H7 (cell line): ENCODE data around the gene TMEM169. TPM values are rescaled to one million over a fixed set of nuclear protein-coding genes. Genes with fewer than 3 reads are reported as not detected.
"Not testable (repeated sequence)": the region's sequence is repeated elsewhere in the genome, so short reads cannot be mapped to it uniquely, and the experiment has no call there.

Experiments used
- DNase-seq: peaks from one replicate; pipeline ENCODE4 v3.0.0; 2012
- H3K27me3 ChIP-seq: 2 replicates; pipeline ENCODE4 v1.6.0; 2011; ENCODE audit warnings: mild to moderate bottlenecking, low read length; ENCODE audit not compliant: control insufficient read depth, insufficient read depth
- H3K36me3 ChIP-seq: replicated peaks from 2 replicates; pipeline ENCODE4 v1.5.1; 2011; ENCODE audit warnings: low read length; ENCODE audit not compliant: control insufficient read depth, insufficient read depth
- H3K4me3 ChIP-seq: 2 replicates; pipeline ENCODE4 v1.5.1; 2011; ENCODE audit warnings: low read depth, mild to moderate bottlenecking, control low read depth, low read length, moderate library complexity; ENCODE audit not compliant: insufficient read depth
- total RNA-seq: library from RNA; depleted of rRNA; stranded (reverse); fragments of >200 nt; shearing (Covaris generic); gene quantifications from 2 replicates; pipeline ENCODE4 v1.2.3, GENCODE V29; 2014

Gene TMEM169
- total RNA-seq, 1 experiment from 2014 or later = 0.42 TPM

DNA sequence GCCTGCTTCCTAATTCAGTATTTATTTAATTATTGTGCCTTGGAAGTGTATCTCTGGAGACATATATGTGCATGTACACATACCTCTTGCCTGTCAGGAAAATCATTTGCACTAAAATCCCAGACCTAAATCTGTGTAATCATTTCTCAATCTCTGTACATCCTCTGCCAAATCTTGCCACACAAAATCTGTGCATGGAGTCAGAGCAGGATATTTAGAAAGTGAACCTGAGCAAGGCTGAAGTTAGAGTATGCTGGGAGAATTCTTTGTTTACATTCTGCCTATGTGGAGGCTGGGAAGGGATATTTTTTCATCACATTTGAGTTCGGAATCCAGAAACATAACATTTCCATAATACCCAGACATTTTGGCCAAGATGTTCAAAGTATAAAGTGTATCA lies 36.8 kb downstream of the TMEM169 start:
- Histone ChIP-seq H3K4me3 (no peak overlapping the region), H3K36me3 (peaks cover 60% of the 10 kb centered on the region), H3K27me3 (no peaks in the 10 kb centered on the region)
- DNase-seq = no peak

DNA sequence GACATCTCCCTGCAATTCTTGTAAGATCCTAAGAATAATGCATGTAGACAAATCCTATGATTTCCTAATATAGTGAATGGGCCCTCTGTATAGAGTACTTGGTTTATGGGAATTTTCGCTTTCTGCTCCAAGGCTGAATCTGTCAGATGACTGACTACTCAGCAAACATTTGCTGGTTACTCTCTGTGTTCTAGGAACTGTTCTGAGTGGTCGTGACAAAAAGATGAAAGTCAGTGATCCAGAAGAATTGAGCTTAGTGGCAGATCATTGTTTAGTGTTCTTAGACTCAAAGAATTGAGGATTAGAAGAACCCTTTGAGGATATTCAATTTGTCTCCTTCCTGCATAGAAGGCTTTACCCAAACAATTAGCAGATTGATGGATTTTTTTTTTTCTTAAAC lies 37.4 kb downstream of the TMEM169 start:
- no peak overlapping the region for H3K4me3 ChIP-seq
- peaks cover 56% of the 10 kb centered on the region for H3K36me3 ChIP-seq
- H3K27me3 ChIP-seq = no peaks in the 10 kb centered on the region
- DNase-seq = no peak

DNA sequence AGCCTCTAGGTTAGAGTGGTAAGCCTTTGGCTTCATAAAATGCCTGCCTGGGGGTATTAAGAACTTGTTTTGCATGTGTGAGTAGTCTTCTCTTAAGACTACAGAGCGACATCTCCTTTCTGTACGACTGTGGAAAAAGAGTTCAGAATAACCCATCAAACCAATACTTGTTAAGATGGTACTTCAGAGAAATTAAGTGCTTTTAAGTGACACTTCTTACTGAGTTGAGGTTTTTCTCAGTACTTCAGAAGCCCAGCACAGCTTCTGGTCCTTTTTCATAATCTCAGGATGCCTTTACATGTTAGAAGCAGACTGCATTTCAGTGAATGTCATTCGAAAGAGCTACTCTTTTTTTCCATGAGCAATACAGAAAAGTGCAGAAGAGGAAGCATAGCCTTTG lies 38.3 kb downstream of the TMEM169 start:
- Histone ChIP-seq H3K4me3 (no peak overlapping the region), H3K27me3 (no peaks in the 10 kb centered on the region), H3K36me3 (peaks cover 60% of the 10 kb centered on the region)
- no peak for DNase-seq

DNA sequence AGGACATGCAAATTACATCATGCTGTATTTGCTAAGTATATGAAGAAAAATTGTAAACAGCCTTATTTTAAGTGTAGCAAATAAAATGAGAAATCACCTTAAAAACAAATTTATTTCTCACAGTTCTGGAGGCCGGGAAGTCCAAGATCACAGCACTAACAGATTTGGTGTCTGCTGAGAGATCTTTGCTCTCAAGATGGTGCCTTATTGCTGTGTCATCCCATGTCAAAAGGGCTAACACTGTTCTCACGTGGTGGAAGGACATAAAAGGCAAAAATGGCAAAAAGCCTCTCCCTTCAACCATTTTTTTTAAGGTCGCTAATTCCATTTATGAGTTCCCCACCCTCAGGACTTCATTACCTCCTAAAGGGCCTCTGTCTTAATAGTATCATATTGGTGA lies 39.5 kb downstream of the TMEM169 start:
- peaks cover 70% of the 10 kb centered on the region for H3K36me3 ChIP-seq
- no peak for DNase-seq
- H3K4me3 ChIP-seq = no peak overlapping the region
- H3K27me3 ChIP-seq = no peaks in the 10 kb centered on the region

DNA sequence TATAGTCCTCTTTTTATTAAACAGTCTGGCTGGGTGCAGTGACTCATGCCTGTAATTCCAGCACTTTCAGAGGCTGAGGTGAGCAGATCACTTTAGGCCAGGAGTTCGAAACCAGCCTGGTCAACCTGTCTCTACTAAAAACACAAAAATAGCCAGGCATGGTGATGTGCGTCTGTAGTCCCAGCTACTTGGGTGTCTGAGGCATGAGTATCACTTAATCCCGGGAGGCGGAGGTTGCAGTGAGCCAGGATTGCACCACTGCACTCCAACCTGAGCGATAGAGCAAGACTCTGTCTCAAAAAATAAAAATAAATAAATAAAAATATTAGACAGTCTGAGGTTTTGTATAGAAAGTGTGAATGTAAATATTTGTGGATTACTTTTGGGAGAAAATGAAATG lies 45.2 kb downstream of the TMEM169 start:
- Histone ChIP-seq H3K27me3 (no peaks in the 10 kb centered on the region), H3K4me3 (no peak overlapping the region), H3K36me3 (peaks cover 53% of the 10 kb centered on the region)
- DNase-seq = no peak

DNA sequence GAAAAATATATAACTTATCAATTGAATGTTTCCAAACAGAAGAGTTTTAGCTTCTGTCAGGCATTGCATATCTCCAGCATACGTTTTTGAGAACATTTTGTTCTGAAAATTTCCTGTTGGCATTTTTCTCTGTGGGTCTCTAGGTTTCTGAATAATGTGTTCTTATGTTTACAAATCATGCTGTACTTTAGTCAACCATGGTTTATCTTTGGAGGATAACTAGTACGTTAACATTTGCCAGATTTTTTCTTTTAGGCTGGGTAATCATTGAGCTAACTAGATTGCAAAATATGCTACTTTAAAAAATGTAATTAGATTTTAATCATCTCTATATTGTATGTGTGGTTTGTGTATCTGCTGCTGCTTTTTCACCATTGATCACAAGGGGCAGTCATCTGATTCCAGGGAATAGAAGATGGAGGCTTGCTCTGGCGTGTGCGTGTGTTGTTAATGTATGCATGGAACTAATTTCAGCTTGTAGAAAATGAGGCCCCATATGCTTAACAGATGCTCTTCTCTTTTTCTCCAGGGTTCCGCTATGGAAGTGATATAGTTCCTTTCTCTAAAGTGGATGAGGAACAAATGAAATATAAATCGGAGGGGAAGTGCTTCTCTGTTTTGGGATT lies 48.7 kb downstream of the TMEM169 start:
- H3K36me3 ChIP-seq = peaks cover 64% of the 10 kb centered on the region
- DNase-seq = no peak
- no peaks in the 10 kb centered on the region for H3K27me3 ChIP-seq
- no peak overlapping the region for H3K4me3 ChIP-seq

DNA sequence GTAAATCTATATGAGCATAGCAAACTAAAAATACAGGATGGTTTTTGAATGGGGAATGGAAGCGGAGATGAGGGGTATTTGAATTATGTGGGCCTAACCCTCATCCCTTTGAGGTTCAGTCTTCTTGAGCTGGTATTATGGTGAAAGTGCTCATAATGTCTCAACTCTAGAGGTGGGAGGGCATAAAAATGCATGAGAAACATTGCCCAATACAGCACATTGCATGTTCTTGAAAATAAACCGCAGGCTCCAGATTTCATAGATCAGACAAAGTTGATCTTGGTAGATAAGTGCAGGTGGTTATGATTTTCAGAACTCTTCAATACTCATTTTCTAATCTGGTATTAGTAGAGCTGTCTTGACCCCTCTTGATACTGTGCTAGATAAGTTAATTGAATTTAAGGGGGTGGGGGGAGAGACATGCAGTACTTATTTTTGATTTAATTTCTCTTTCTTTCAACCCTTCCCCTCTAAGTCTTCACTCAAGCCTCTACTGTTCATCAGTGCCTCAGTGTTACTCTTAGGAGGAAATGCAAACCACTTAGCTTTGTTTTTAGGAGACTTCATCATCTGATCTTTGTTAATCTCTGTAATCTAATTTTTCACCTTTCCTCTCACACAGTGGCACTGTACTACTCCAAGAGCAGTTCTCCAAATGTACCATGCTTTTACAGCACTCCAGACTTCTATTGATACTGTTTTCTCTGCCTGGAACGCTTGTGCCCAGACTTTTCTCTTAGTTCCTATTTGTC lies 49.6 kb downstream of the TMEM169 start:
- peaks cover 57% of the 10 kb centered on the region for H3K36me3 ChIP-seq
- no peak overlapping the region for H3K4me3 ChIP-seq
- no peaks in the 10 kb centered on the region for H3K27me3 ChIP-seq
- no peak for DNase-seq

DNA sequence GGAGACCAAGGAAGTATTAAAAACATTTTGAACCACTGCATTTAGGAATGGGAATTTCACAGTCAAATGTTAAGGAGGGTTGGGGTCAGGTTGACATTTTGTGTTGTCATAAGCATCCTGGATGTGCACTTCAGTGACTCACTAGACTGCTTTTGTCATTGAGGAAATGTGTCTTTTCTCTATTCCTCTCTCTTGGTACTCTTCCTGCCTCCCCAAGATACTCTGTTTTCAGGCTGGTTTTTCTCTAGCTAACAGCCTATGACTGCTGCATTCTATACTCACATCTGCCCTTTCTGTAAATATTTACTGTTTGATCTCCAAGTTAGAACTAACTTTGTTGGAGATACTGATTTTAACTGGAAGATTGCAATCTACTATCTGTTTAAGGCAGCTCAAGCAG lies 50.9 kb downstream of the TMEM169 start:
- DNase-seq = no peak
- Histone ChIP-seq H3K36me3 (peaks cover 60% of the 10 kb centered on the region), H3K4me3 (no peak overlapping the region), H3K27me3 (no peaks in the 10 kb centered on the region)

DNA sequence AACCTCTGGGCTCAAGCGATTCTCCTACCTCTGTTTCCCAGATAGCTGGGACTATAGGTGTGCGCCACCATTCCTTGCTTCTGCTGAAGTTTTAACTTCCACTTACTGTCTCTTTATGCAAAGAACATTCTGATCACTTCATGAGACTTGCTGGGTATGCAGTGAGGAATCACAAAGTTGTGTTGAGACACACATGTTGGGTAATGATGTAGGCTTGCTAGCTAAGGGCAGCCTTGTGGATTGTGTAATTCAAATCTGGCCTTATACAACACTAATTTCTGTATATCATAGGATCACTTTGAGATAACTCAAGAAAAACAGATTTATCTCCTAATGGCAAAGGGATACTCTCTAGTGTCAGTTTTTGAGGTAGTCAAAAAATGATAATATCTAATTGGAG lies 51.7 kb downstream of the TMEM169 start:
- no peak overlapping the region for H3K4me3 ChIP-seq
- DNase-seq = no peak
- no peaks in the 10 kb centered on the region for H3K27me3 ChIP-seq
- H3K36me3 ChIP-seq = peaks cover 65% of the 10 kb centered on the region

DNA sequence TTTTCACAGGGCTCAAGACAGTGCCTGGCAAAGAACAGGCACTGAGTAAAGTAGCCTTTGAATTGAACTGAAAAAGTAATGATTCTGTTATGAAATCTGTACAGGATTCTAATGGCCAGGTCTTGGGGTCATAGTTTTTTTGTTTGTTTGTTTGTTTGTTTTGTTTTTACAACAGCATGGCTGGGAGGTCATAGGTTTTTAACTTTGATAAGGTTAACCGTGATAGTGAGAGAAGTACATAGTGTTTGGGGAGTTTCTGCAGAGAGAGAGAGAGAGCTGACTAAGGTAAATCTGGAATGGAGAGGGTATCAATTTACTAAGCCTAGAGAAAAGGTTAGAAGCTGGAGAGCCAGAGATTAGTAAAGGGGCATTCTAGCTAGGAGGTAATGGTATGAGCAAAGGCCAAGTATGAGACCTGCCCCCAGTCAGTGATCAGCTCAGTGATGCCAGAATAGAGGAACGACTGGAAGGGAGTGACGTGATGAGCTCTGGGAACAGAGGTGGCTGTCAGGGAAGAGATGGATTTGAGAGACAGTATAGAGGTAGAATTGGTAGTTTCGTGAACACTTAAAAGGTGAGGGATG lies 53.3 kb downstream of the TMEM169 start:
- no peaks in the 10 kb centered on the region for H3K27me3 ChIP-seq
- H3K36me3 ChIP-seq = peaks cover 68% of the 10 kb centered on the region
- H3K4me3 ChIP-seq = no peak overlapping the region
- no peak for DNase-seq

DNA sequence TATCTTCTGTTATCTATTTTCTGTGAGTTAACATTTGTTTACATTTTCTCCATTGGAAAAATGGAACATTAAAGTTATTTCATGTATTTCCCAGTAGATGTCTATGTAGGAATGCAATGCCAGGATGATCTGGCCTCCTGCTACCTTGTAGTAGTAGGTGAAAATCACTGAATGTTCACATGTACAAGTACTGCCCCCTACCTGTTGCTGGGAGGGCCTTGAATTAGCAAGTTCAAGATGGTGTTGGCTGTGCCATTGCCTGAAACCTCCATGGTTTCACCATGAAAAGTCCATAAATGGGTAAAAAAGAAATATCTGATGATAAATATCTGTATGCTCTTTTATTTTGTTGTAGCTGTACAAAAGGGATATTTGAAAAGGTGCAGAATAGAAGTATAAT lies 58.2 kb downstream of the TMEM169 start:
- Histone ChIP-seq H3K4me3 (no peak overlapping the region), H3K27me3 (no peaks in the 10 kb centered on the region), H3K36me3 (peaks cover 61% of the 10 kb centered on the region)
- peak; percentile 35 for DNase-seq

DNA sequence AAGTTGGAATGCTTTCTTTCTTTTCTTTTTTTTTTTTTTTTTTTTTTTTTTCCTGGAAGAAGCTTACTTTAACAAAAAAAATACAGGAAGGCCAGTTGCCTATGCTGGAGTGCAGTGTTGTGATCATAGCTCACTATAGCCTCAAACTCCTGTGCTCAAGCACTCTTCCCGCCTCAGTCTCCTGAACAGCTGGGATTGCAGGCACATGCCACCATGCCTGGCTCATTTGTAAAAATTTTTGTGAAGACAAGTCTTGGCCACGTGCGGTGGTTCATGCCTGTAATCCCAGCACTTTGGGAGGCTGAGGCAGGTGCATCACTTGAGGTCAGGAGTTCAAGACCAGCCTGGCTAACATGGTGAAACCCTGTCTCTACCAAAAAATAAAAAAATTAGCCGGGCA lies 59.8 kb downstream of the TMEM169 start:
- not testable (repeated sequence) for H3K27me3 ChIP-seq, DNase-seq, H3K4me3 ChIP-seq
- peaks cover 56% of the 10 kb centered on the region for H3K36me3 ChIP-seq

DNA sequence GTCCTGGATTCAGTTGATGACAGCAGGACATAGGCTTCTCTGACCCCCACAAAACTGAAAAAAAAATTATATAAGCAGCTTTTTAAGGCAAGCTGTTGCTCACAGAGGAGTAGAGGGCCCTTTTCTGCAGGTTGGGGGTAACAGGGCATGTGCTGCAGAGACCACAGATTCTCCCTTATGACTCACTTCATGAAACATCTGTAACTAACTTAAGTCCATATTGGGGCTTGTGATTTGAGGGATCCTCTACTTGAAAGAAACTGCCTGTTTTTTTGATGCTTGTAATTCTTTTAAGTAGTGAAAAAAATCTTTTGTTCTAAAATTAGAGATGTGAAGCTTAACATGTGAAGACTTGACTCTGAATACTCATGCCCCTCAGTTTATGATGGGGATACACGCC lies 60.8 kb downstream of the TMEM169 start:
- no peak for DNase-seq
- peaks cover 52% of the 10 kb centered on the region for H3K36me3 ChIP-seq
- no peaks in the 10 kb centered on the region for H3K27me3 ChIP-seq

DNA sequence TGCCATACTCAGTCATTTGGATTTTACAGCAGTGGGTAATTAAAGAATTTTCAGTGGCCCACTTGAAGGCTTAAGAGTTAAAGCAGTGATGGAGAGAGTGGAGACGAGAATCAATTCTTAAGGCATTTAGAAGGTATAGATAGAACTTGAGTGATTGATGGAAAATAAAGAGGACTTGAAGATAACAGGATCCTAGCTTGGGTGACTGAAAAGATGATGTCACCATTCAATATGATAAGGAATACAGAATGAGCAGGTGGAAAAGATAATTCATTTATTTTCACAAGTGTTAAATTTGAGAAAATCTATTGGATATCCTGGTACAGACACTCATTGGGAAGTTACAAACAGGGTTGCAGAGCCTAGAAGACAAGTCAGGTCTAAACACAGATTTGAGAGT lies 62.7 kb downstream of the TMEM169 start:
- H3K27me3 ChIP-seq = no peaks in the 10 kb centered on the region
- DNase-seq = no peak
- H3K4me3 ChIP-seq = no peak overlapping the region
- H3K36me3 ChIP-seq = peaks cover 44% of the 10 kb centered on the region

More for the DNA sequence above, 60.8 kb downstream of the TMEM169 start:
- H3K4me3 ChIP-seq = no peak overlapping the region

DNA sequence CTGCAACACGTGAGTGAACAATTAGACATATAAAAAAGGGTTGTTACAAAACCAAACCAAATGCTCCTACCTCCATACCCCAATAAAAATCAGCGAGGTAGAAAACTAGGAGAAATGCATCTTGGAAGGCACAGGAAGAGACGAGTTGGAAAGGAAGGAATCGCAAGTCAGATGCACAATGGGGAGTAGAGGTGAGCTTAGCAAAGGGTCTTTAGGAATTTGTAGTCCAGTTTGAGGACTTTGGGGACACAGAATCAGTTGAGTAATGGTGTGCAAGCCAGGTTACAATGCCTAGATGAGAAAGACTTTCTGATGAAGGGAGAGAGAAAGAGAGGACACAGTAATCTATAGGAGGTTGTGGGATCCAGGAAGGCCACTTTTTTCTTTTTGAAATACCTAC lies 63.1 kb downstream of the TMEM169 start:
- Histone ChIP-seq H3K36me3 (peaks cover 46% of the 10 kb centered on the region), H3K27me3 (no peaks in the 10 kb centered on the region), H3K4me3 (no peak overlapping the region)
- DNase-seq = no peak
